Psoas muscle (tissue), 8 donors: ENCODE results near the gene CCDC152. TPM values are rescaled to one million over a fixed set of nuclear protein-coding genes. Genes with fewer than 3 reads are reported as not detected.

Experiments used
- ATAC-seq, 4 donors: fragments of 200-7000 bp; cut with Tn5 transposase; one replicate each; pipeline ENCODE4 v1.9.1; 2020; ENCODE audit warnings: moderate library complexity in 3 of 4, mild to moderate bottlenecking in 2 of 4
- DNase-seq, 2 donors: peaks; one replicate each; pipeline ENCODE4 v3.0.0-alpha.2; 2020
- H3K27ac ChIP-seq: fragments of 200-600 bp; one replicate; pipeline ENCODE4 v1.8.0; 2022
- H3K27me3 ChIP-seq, 3 donors: fragments of 200-600 bp in 1 of 3; one replicate each; pipeline versions ENCODE4 v1.6.1 to v1.8.0; 2013 to 2022; ENCODE audit warnings: low read length in 2 of 3, mild to moderate bottlenecking in 2 of 3, moderate library complexity in 1 of 3; ENCODE audit not compliant: insufficient read depth in 3 of 3
- H3K36me3 ChIP-seq, 2 donors: fragments of 200-600 bp in 1 of 2; one replicate each; pipeline versions ENCODE4 v1.6.1 to v1.8.0; 2013 to 2022; ENCODE audit warnings: low read depth in 1 of 2, mild to moderate bottlenecking in 1 of 2, moderate library complexity in 1 of 2; ENCODE audit not compliant: insufficient read depth in 1 of 2
- H3K4me1 ChIP-seq: fragments of 200-600 bp; one replicate; pipeline ENCODE4 v1.8.0; 2022
- H3K4me3 ChIP-seq: fragments of 200-600 bp; one replicate; pipeline ENCODE4 v1.8.0; 2022; ENCODE audit warnings: mild to moderate bottlenecking
- H3K9me3 ChIP-seq: fragments of 200-600 bp; one replicate; pipeline ENCODE4 v1.8.0; 2022
- WGBS, 3 donors: extraction: QIAGEN DNeasy Blood & Tissue Kit; methylation state at CpG; one replicate each; pipeline versions ENCODE4 v1.1.6 to v1.1.7; 2013; 5-methylcytosine and 5-hydroxymethylcytosine counted together
- intact Hi-C, 2 donors: fragments of 100-400 bp; cut with DNase I; formaldehyde crosslinking; loops; one replicate each; pipeline versions ENCODE4 v1.11.0 to v1.14.2; 2022
- polyA plus RNA-seq, 3 donors: library from polyadenylated mRNA; stranded (reverse); fragments of 200-250 nt; gene quantifications; one replicate each; pipeline ENCODE4 v1.2.3, GENCODE V29; 2013
- total RNA-seq, 4 donors: library from RNA; stranded (reverse); fragmentation: NEBNext Ultra II Directional in 2 of 4; extraction: Animal tissue kit (Norgen Biotek cat#: 25700) in 2 of 4; gene quantifications; one replicate each; pipeline versions ENCODE4 v1.2.1 to v1.2.4, GENCODE V29; 2021 to 2023
- TF ChIP-seq, protein P1 (sequence below): fragments of 200-600 bp; IDR thresholded peaks from one replicate; pipeline ENCODE4 v1.8.0; 2022; ENCODE audit warnings: antibody characterized with exemption
- donor health status: healthy with polysubstance abuse.
- donor health status: DM: no; HTN: no; CAD: no; lungs with moderate emphysema.
- donor health status: Bipolar disorder and iron deficiency.
- donor health status: healthy.
- donor health status: DM: yes; HTN: yes; CAD: no.
- donor health status: DM: no; HTN: no; CAD: no.
- donor health status: DM: no; HTN: no; CAD: no.
- donor health status: DM: yes; HTN: yes; CAD: no.

Gene CCDC152
- total and polyA plus RNA-seq, 7 donors: 0.21 to 0.88 (median 0.54) TPM

DNA sequence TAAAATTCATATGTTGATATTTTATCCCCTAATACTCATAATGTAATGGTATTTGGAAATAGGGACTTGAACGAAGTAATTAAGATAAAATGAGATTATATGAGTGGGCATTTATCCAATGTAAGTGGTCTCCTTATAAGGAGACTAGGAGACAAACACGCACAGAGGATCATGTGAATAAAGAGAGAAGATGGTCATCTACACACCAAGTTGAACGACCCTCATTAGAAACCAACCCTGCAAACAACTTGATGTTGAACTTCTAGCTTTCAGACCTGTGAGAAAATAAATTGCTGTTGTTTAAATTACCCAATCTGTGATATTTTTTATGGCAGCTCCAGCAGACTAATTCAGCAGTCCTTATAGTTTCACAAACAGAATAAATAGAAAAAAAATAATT, 82.6 kb downstream of the CCDC152 start:
- DNase-seq (no peak), ATAC-seq (no peak)
- WGBS, 3 donors: 74 to 81% (median 78%) methylated on average over 3 of the region's 3 CpGs
- H3K36me3 ChIP-seq: no peaks in the 10 kb centered on the region
- no peaks in the 10 kb centered on the region for H3K9me3 ChIP-seq
- TF ChIP-seq, protein P1, sequence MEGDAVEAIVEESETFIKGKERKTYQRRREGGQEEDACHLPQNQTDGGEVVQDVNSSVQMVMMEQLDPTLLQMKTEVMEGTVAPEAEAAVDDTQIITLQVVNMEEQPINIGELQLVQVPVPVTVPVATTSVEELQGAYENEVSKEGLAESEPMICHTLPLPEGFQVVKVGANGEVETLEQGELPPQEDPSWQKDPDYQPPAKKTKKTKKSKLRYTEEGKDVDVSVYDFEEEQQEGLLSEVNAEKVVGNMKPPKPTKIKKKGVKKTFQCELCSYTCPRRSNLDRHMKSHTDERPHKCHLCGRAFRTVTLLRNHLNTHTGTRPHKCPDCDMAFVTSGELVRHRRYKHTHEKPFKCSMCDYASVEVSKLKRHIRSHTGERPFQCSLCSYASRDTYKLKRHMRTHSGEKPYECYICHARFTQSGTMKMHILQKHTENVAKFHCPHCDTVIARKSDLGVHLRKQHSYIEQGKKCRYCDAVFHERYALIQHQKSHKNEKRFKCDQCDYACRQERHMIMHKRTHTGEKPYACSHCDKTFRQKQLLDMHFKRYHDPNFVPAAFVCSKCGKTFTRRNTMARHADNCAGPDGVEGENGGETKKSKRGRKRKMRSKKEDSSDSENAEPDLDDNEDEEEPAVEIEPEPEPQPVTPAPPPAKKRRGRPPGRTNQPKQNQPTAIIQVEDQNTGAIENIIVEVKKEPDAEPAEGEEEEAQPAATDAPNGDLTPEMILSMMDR: no peak
- peaks cover 12% of the 10 kb centered on the region for H3K4me1 ChIP-seq
- no peaks in the 10 kb centered on the region for H3K27me3 ChIP-seq
- H3K27ac ChIP-seq: no peak overlapping the region
- H3K4me3 ChIP-seq: no peak overlapping the region
- intact Hi-C loops: no loop called here

DNA sequence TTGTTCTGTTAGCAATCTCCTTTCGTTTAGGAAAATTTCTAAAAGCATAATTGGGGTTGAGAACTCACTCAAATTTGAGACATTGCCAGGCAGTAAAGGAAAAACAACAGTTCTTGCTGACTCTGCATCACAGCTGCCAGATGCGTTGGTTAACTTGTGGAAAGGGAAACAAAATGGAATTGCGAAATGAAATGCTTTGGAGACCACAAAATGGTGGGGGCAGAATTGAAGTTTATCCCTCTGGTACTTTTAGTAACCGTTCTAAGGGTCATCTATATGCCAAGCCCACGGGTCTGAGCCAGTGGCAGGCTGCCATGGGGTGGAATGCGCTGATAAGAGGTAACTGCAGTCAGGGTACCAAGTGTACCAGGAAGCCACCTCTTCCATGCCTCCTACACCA, 83.7 kb downstream of the CCDC152 start:
- Histone ChIP-seq H3K36me3 (no peaks in the 10 kb centered on the region), H3K27ac (peak overlapping the region; percentile 30), H3K9me3 (no peaks in the 10 kb centered on the region), H3K4me1 (peaks cover 12% of the 10 kb centered on the region), H3K27me3 (no peaks in the 10 kb centered on the region), H3K4me3 (no peak overlapping the region)
- intact Hi-C loops: no loop called here
- TF ChIP-seq, protein P1: no peak
- peak; percentile 49 to 66 for DNase-seq
- 26 to 35% (median 28%) methylated on average over 6 of the region's 6 CpGs for WGBS, 3 donors
- peak in 3 of 4 donors; percentile 13 to 60 (median 31) for ATAC-seq

DNA sequence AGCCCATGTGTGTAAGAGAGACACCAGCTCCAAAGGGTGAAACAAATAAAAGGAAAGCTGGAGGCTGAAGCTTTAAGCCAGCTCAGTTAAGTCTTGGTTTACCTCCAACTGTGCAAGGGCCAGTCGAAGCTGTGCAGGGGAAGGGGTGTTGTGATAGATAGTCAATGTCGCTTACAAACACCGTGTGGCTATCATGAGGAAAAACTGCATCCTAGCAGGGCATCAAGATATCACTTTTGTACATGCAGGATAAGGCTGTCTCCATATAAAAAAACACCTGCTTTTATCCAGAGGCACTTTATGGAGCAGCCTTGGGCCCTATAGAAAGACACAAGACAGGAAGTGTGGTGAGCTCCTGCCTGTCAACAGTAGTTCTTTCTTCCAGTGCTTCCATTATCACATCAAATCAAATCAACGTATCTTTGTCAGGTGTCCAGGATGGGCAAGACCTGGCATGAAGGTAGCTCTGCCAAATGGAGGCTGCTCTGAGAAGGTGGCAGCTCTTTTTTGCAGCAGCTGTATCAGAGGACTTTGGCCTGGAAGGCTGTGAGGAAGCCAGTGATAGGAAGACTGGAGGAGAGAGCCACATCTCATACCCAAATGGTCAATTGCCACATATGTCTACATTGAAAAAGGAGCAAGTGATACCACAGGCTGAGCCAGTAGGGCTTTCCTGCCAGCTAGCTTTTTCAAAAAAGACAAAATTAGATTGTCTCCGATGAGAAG, 84.4 kb downstream of the CCDC152 start:
- no peak overlapping the region for H3K4me3 ChIP-seq
- peaks cover 12% of the 10 kb centered on the region for H3K4me1 ChIP-seq
- no peaks in the 10 kb centered on the region for H3K27me3 ChIP-seq
- no peaks in the 10 kb centered on the region for H3K36me3 ChIP-seq
- no peaks in the 10 kb centered on the region for H3K9me3 ChIP-seq
- WGBS, 3 donors: 70 to 83% (median 71%) methylated on average over 5 of the region's 5 CpGs
- intact Hi-C loops: no loop called here
- TF ChIP-seq, protein P1: no peak
- peak overlapping the region; percentile 30 for H3K27ac ChIP-seq
- DNase-seq (no peak), ATAC-seq (no peak)

DNA sequence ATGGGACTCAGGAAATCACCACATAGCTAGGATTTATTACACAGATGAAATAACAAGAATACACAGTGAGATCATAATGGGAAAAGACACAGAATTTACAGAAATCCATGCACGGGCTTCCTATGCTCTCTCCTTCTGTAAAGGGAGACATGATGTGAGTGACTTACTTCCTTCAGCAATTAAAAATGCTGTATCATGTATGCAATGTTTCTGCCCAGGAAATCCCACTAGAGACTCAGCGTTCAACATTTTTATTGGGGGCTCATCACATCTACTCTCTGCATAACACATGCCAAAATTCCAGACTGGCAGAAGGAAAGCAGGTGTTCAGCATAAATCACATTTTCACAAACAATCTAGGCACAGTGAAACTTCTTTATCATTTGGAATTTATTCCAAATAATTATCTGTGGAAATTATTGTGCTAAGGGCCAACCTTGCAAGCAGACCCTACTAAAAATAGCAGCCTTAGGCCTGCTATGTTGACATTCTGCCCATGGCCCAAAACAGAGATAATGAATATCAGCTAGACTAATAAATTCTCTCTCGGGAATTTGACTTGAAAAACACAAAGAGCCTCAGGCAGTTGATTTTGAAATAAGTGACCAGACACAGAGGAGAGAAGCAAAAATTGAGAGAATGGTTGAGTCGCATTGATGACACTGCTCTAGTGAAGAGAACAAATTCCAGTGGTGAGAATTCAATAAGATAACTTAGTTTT, 86.5 kb downstream of the CCDC152 start:
- no peaks in the 10 kb centered on the region for H3K36me3 ChIP-seq
- TF ChIP-seq, protein P1: no peak
- H3K9me3 ChIP-seq: no peaks in the 10 kb centered on the region
- WGBS, 3 donors: 36 to 49% (median 38%) methylated on average over 4 of the region's 4 CpGs
- no peaks in the 10 kb centered on the region for H3K27me3 ChIP-seq
- no peak overlapping the region for H3K27ac ChIP-seq
- peaks cover 12% of the 10 kb centered on the region for H3K4me1 ChIP-seq
- no peak for ATAC-seq
- intact Hi-C loops: no loop called here
- no peak for DNase-seq
- no peak overlapping the region for H3K4me3 ChIP-seq
